Measurements from ENCODE around the gene CCDC110.
"Not testable (repeated sequence)": the region's sequence is repeated elsewhere in the genome, so short reads cannot be mapped to it uniquely, and the experiment has no call there.

CCDC110 gene
- long read RNA-seq, donor 1, partial matches to known transcripts: 6 of 6 reads
- long read RNA-seq, donor 1, other reads (novel, unspliced or antisense): 0 of 6 reads
- long read RNA-seq, donor 2: 0 reads
- long read RNA-seq, donor 3: 0 reads
- long read RNA-seq, donor 4, partial matches to known transcripts: 0 of 1 reads
- long read RNA-seq, donor 4, other reads (novel, unspliced or antisense): 0 of 1 reads
- long read RNA-seq, donor 5: 0 reads
- long read RNA-seq, donor 6: 0 reads
- long read RNA-seq, donor 7, partial matches to known transcripts: 0 of 2 reads
- long read RNA-seq, donor 7, other reads (novel, unspliced or antisense): 0 of 2 reads
- long read RNA-seq, donor 8, partial matches to known transcripts: 0 of 1 reads
- long read RNA-seq, donor 8, other reads (novel, unspliced or antisense): 0 of 1 reads

GRCh38 chr4:185471235-185472102, at the start of gene CCDC110:
Gene CCDC110, minus strand, starts transcription at chr4:185471733. Its CDS starts 50 bp downstream, at chr4:185471683.
- DNase-seq: peak; percentile 90

GRCh38 chr4:185520119-185520518, 48.6 kb upstream of the CCDC110 start:
- no peak for DNase-seq

GRCh38 chr4:185518494-185518893, 47.0 kb upstream of the CCDC110 start:
- no peak for DNase-seq

GRCh38 chr4:185518069-185518468, 46.5 kb upstream of the CCDC110 start:
- no peak for DNase-seq

GRCh38 chr4:185515248-185515647, 43.7 kb upstream of the CCDC110 start:
- no peak for DNase-seq

- DNase-seq: no peak
Observed at GRCh38 chr4:185514182-185514697, 42.7 kb upstream of the CCDC110 start.

- DNase-seq: no peak
Observed at GRCh38 chr4:185513489-185514181, 42.1 kb upstream of the CCDC110 start.

- no peak for DNase-seq
Observed at GRCh38 chr4:185512516-185512915, 41.0 kb upstream of the CCDC110 start.

GRCh38 chr4:185511243-185511642, 39.7 kb upstream of the CCDC110 start:
- not testable (repeated sequence) for DNase-seq

- no peak for DNase-seq
Observed at GRCh38 chr4:185510806-185511205, 39.3 kb upstream of the CCDC110 start.

- DNase-seq: peak; percentile 33
Observed at GRCh38 chr4:185508181-185508580, 36.6 kb upstream of the CCDC110 start.

- DNase-seq: no peak
Observed at GRCh38 chr4:185506422-185506821, 34.9 kb upstream of the CCDC110 start.

GRCh38 chr4:185504098-185505047, 32.8 kb upstream of the CCDC110 start:
- DNase-seq: peak; percentile 56

- no peak for DNase-seq
Observed at GRCh38 chr4:185502386-185502785, 30.9 kb upstream of the CCDC110 start.

GRCh38 chr4:185500576-185500975, 29.0 kb upstream of the CCDC110 start:
- DNase-seq: no peak

GRCh38 chr4:185500035-185500434, 28.5 kb upstream of the CCDC110 start:
- DNase-seq: no peak

- DNase-seq: no peak
Observed at GRCh38 chr4:185488650-185489049, 17.1 kb upstream of the CCDC110 start.

GRCh38 chr4:185481401-185481800, 9.9 kb upstream of the CCDC110 start:
- DNase-seq: no peak

- DNase-seq: no peak
Observed at GRCh38 chr4:185480016-185480732, 8.6 kb upstream of the CCDC110 start.

GRCh38 chr4:185479507-185479971, 8.0 kb upstream of the CCDC110 start:
- DNase-seq: no peak

All from right kidney (tissue), 9 donors.